Esophagus muscularis mucosa (tissue), 4 donors: ENCODE results near the gene BICD1. TPM values are rescaled to one million over a fixed set of nuclear protein-coding genes. Genes with fewer than 3 reads are reported as not detected.

Source experiments
- DNase-seq: peaks from one replicate; pipeline ENCODE4 v3.0.0-alpha.2; 2017; ENCODE audit errors: extremely low spot score
- H3K27ac ChIP-seq, 4 donors: fragments of 200-600 bp; sonication (generic); replicated peaks in 1 of 4; 1 replicate in 3 of 4; 2 replicates in 1 of 4; pipeline ENCODE4 v1.5.1; 2016 to 2019; ENCODE audit warnings: mild to moderate bottlenecking in 1 of 4
- H3K27me3 ChIP-seq, 4 donors: fragments of 200-600 bp; sonication (generic); one replicate each; pipeline versions ENCODE4 v1.5.1 to v1.6.0; 2016 to 2019
- H3K36me3 ChIP-seq, 4 donors: fragments of 200-600 bp; sonication (generic); one replicate each; pipeline ENCODE4 v1.5.1; 2016 to 2019
- H3K4me1 ChIP-seq, 4 donors: fragments of 200-600 bp; sonication (generic); one replicate each; pipeline ENCODE4 v1.5.1; 2016 to 2019
- H3K4me3 ChIP-seq, 4 donors: fragments of 200-600 bp; sonication (generic); 1 replicate in 2 of 4; 2 replicates in 2 of 4; pipeline ENCODE4 v1.5.1; 2016 to 2019; ENCODE audit warnings: mild to moderate bottlenecking in 4 of 4, moderate library complexity in 1 of 4
- H3K9me3 ChIP-seq, 4 donors: fragments of 200-600 bp; sonication (generic); 1 replicate in 3 of 4; 2 replicates in 1 of 4; pipeline ENCODE4 v1.5.1; 2016 to 2019
- CTCF ChIP-seq, 3 experiments: fragments of 200-600 bp in 2 of 3; fragments of 450-650 bp in 1 of 3; sonication (generic) in 2 of 3; IDR thresholded peaks; one replicate each; pipeline ENCODE4 v1.5.1; 2017 to 2019; ENCODE audit warnings: antibody characterized with exemption in 3 of 3, mild to moderate bottlenecking in 2 of 3, moderate library complexity in 1 of 3
- EP300 ChIP-seq: sonication (generic); formaldehyde crosslinking; IDR thresholded peaks from one replicate; pipeline ENCODE4 v1.6.1; 2017; ENCODE audit warnings: antibody characterized with exemption
- POLR2A ChIP-seq: fragments of 450-650 bp; IDR thresholded peaks from one replicate; pipeline ENCODE4 v1.6.1; 2017; ENCODE audit warnings: antibody characterized with exemption, moderate library complexity, mild to moderate bottlenecking, low read depth
- POLR2AphosphoS5 ChIP-seq, 2 donors: sonication (generic); formaldehyde crosslinking; IDR thresholded peaks; one replicate each; pipeline ENCODE4 v1.6.1; 2017; ENCODE audit warnings: antibody characterized with exemption in 2 of 2
- WGBS: methylation state at CpG from one replicate; pipeline ENCODE4 v1.1.5; 2018; 5-methylcytosine and 5-hydroxymethylcytosine counted together
- intact Hi-C: fragments of 100-400 bp; cut with DNase I; formaldehyde crosslinking; loops from one replicate; pipeline ENCODE4 v1.15.1; 2023
- total RNA-seq, 4 donors: library from RNA; depleted of rRNA; stranded (reverse); fragments of >200 nt; gene quantifications; one replicate each; pipeline versions ENCODE4 v1.1.0 to v1.2.1, GENCODE V29; 2016

BICD1 gene
- total RNA-seq, 4 donors from 2014 or later, result 6.8 to 14.1 (median 10.2) TPM

GRCh38 chr12:32261638-32262037 is 155.0 kb downstream of the BICD1 start:
- no peak for DNase-seq
- intact Hi-C loops, result no loop called here

GRCh38 chr12:32264961-32265360 is 158.3 kb downstream of the BICD1 start:
- Histone ChIP-seq H3K4me3 (no peak overlapping the region), H3K27me3 (no peaks in the 10 kb centered on the region), H3K36me3 (no peaks in the 10 kb centered on the region), H3K4me1 (peaks cover 0 to 7% (median 0%) of the 10 kb centered on the region in 4 donors), H3K9me3 (no peaks in the 10 kb centered on the region), H3K27ac (no peak overlapping the region)
- 56% methylated on average over 5 of the region's 5 CpGs for WGBS
- no peak for TF ChIP-seq CTCF (IDR thresholded peaks at IDR 0.05)
- no peak for TF ChIP-seq POLR2AphosphoS5 (IDR thresholded peaks at IDR 0.05)
- intact Hi-C loops, result no loop called here
- no peak for DNase-seq

More at GRCh38 chr12:32261638-32262037, 155.0 kb downstream of the BICD1 start:
- TF ChIP-seq POLR2A (no peak), CTCF (IDR thresholded peaks at IDR 0.05) (no peak), POLR2AphosphoS5 (IDR thresholded peaks at IDR 0.05) (no peak), EP300 (no peak)
- Histone ChIP-seq H3K27ac (no peak overlapping the region), H3K27me3 (no peaks in the 10 kb centered on the region), H3K4me3 (no peak overlapping the region), H3K36me3 (peaks cover 0 to 4% (median 0%) of the 10 kb centered on the region in 4 donors), H3K9me3 (peaks cover 0 to 3% (median 0%) of the 10 kb centered on the region in 4 donors), H3K4me1 (peaks cover 0 to 7% (median 0%) of the 10 kb centered on the region in 4 donors)
- WGBS, result 100% methylated on average over 1 of the region's 1 CpG

GRCh38 chr12:32265456-32265855 is 158.8 kb downstream of the BICD1 start:
- 70% methylated on average over 7 of the region's 7 CpGs for WGBS
- no peak for DNase-seq
- no peaks in the 10 kb centered on the region for H3K36me3 ChIP-seq
- H3K9me3 ChIP-seq, result no peaks in the 10 kb centered on the region
- no peak for TF ChIP-seq EP300
- TF ChIP-seq POLR2AphosphoS5 (IDR thresholded peaks at IDR 0.05), result no peak
- TF ChIP-seq CTCF (IDR thresholded peaks at IDR 0.05), result no peak
- no peak for TF ChIP-seq POLR2A
- no peak overlapping the region for H3K27ac ChIP-seq
- peaks cover 0 to 7% (median 0%) of the 10 kb centered on the region in 4 donors for H3K4me1 ChIP-seq
- no peak overlapping the region for H3K4me3 ChIP-seq
- intact Hi-C loops, result no loop called here
- H3K27me3 ChIP-seq, result no peaks in the 10 kb centered on the region

GRCh38 chr12:32265951-32266350 is 159.3 kb downstream of the BICD1 start:
- Histone ChIP-seq H3K4me1 (peaks cover 3 to 10% (median 4%) of the 10 kb centered on the region in 4 donors), H3K9me3 (no peaks in the 10 kb centered on the region), H3K27ac (no peak overlapping the region), H3K27me3 (no peaks in the 10 kb centered on the region), H3K4me3 (no peak overlapping the region), H3K36me3 (no peaks in the 10 kb centered on the region)
- TF ChIP-seq EP300, result no peak
- TF ChIP-seq CTCF (IDR thresholded peaks at IDR 0.05), result no peak
- TF ChIP-seq POLR2A, result no peak
- no peak for TF ChIP-seq POLR2AphosphoS5 (IDR thresholded peaks at IDR 0.05)
- intact Hi-C loops, result no loop called here
- 59% methylated on average over 3 of the region's 3 CpGs for WGBS
- DNase-seq, result no peak

GRCh38 chr12:32266756-32267155 is 160.1 kb downstream of the BICD1 start:
- intact Hi-C loops, result no loop called here
- TF ChIP-seq CTCF (IDR thresholded peaks at IDR 0.05), result no peak
- TF ChIP-seq EP300, result no peak
- no peak for TF ChIP-seq POLR2A
- no peak for TF ChIP-seq POLR2AphosphoS5 (IDR thresholded peaks at IDR 0.05)
- Histone ChIP-seq H3K9me3 (no peaks in the 10 kb centered on the region), H3K4me1 (peaks cover 11 to 17% (median 12%) of the 10 kb centered on the region in 4 donors), H3K36me3 (no peaks in the 10 kb centered on the region), H3K27ac (no peak overlapping the region), H3K4me3 (no peak overlapping the region), H3K27me3 (no peaks in the 10 kb centered on the region)
- WGBS, result 96% methylated on average over 5 of the region's 5 CpGs
- DNase-seq, result no peak
